Mucosa of rectum (tissue), 2 donors: Measurements from ENCODE around the gene SEC24C.

ENCODE experiments used
- H3K27ac ChIP-seq, 2 donors: one replicate each; pipeline ENCODE4 v1.7.0; 2013; ENCODE audit warnings: inconsistent platforms in 2 of 2, low read depth in 2 of 2, low read length in 2 of 2
- H3K27me3 ChIP-seq, 2 donors: one replicate each; pipeline ENCODE4 v1.7.0; 2013; ENCODE audit warnings: low read length in 2 of 2; ENCODE audit not compliant: control insufficient read depth in 2 of 2, insufficient read depth in 2 of 2
- H3K36me3 ChIP-seq, 2 donors: one replicate each; pipeline ENCODE4 v1.7.0; 2013; ENCODE audit warnings: low read length in 2 of 2; ENCODE audit not compliant: control insufficient read depth in 2 of 2, insufficient read depth in 2 of 2
- H3K4me1 ChIP-seq, 2 donors: one replicate each; pipeline ENCODE4 v1.7.0; 2013; ENCODE audit warnings: low read length in 2 of 2, mild to moderate bottlenecking in 1 of 2; ENCODE audit not compliant: control insufficient read depth in 2 of 2, insufficient read depth in 2 of 2
- H3K4me3 ChIP-seq, 2 donors: one replicate each; pipeline ENCODE4 v1.7.0; 2013; ENCODE audit warnings: low read length in 2 of 2
- H3K9ac ChIP-seq, 2 donors: one replicate each; pipeline ENCODE4 v1.7.0; 2013; ENCODE audit warnings: low read length in 2 of 2, low read depth in 1 of 2, mild to moderate bottlenecking in 1 of 2
- H3K9me3 ChIP-seq, 2 donors: one replicate each; pipeline ENCODE4 v1.7.0; 2013; ENCODE audit warnings: low read length in 2 of 2; ENCODE audit not compliant: control insufficient read depth in 2 of 2
- donor health status: healthy.
- donor health status: Normal muscosa, but diverticular disease.

The SEC24C gene

GRCh38 chr10:73817826-73818225 is 73.7 kb downstream of the SEC24C start:
- H3K4me3 ChIP-seq: no peak overlapping the region
- H3K27me3 ChIP-seq: no peaks in the 10 kb centered on the region
- peaks cover 25 to 41% of the 10 kb centered on the region in 2 donors for H3K36me3 ChIP-seq
- H3K9me3 ChIP-seq: no peaks in the 10 kb centered on the region
- H3K9ac ChIP-seq: no peak overlapping the region
- no peak overlapping the region for H3K27ac ChIP-seq
- H3K4me1 ChIP-seq: peaks cover 6 to 12% of the 10 kb centered on the region in 2 donors

- H3K27me3 ChIP-seq: no peaks in the 10 kb centered on the region
- H3K9me3 ChIP-seq: no peaks in the 10 kb centered on the region
- H3K4me1 ChIP-seq: peaks cover 6 to 12% of the 10 kb centered on the region in 2 donors
- no peak overlapping the region for H3K9ac ChIP-seq
- H3K27ac ChIP-seq: no peak overlapping the region
- no peak overlapping the region for H3K4me3 ChIP-seq
- peaks cover 20 to 43% of the 10 kb centered on the region in 2 donors for H3K36me3 ChIP-seq
Measured at GRCh38 chr10:73818402-73818801, 74.2 kb downstream of the SEC24C start.

GRCh38 chr10:73819081-73819480 is 74.9 kb downstream of the SEC24C start:
- Histone ChIP-seq H3K36me3 (peaks cover 24 to 43% of the 10 kb centered on the region in 2 donors), H3K4me3 (no peak overlapping the region), H3K9me3 (no peaks in the 10 kb centered on the region), H3K9ac (peak overlapping the region; percentile 14 to 60), H3K4me1 (peaks cover 6 to 12% of the 10 kb centered on the region in 2 donors), H3K27me3 (no peaks in the 10 kb centered on the region), H3K27ac (peak overlapping the region in 1 of 2 donors; percentile 55)

GRCh38 chr10:73819513-73820093 is 75.4 kb downstream of the SEC24C start:
- Histone ChIP-seq H3K27me3 (no peaks in the 10 kb centered on the region), H3K9me3 (no peaks in the 10 kb centered on the region), H3K36me3 (peaks cover 25 to 44% of the 10 kb centered on the region in 2 donors), H3K27ac (peak overlapping the region; percentile 17 to 55), H3K4me3 (peak overlapping the region in 1 of 2 donors; percentile 39), H3K4me1 (peaks cover 6 to 12% of the 10 kb centered on the region in 2 donors), H3K9ac (peak overlapping the region; percentile 14 to 60)
